CD4-positive, alpha-beta T cell (primary cell): Measurements from ENCODE around the gene TRIP4. TPM values are rescaled to one million over a fixed set of nuclear protein-coding genes. Genes with fewer than 3 reads are reported as not detected.
A peak's percentile ranks its signal among the peaks of the same experiment; 100 is the strongest.

ENCODE experiments used
- ATAC-seq: fragments of 200-7000 bp; cut with Tn5 transposase; one replicate; pipeline ENCODE4 v1.10.0; 2022; ENCODE audit warnings: mild to moderate bottlenecking; ENCODE audit not compliant: poor library complexity
- CTCF ChIA-PET: fragments of 350-600 bp; sonication (Branson Sonifier 250); formaldehyde crosslinking; loops from one replicate; lab custom pipeline; 2021; ENCODE audit warnings: antibody characterized with exemption, inconsistent platforms; lab: Charles Lee
- POLR2A ChIA-PET: fragments of 350-600 bp; sonication (Branson Sonifier 250); formaldehyde crosslinking; loops from one replicate; lab custom pipeline; 2021; ENCODE audit warnings: antibody characterized with exemption, inconsistent platforms; lab: Charles Lee
- DNase-seq, 14 experiments: peaks; one replicate each; pipeline ENCODE4 v3.0.0-alpha.2; 2013 to 2020; ENCODE audit warnings: mixed read lengths in 2 of 14
- H3K27ac ChIP-seq, 2 donors: one replicate each; pipeline versions ENCODE4 v1.5.1 to v1.7.0; 2013; ENCODE audit warnings: low read length in 2 of 2, low read depth in 1 of 2, mild to moderate bottlenecking in 1 of 2
- H3K27me3 ChIP-seq, 2 experiments: 1 replicate in 1 of 2; 2 replicates in 1 of 2; pipeline versions ENCODE4 v1.6.1 to v1.7.0; 2013; ENCODE audit warnings: low read length in 2 of 2, control low read depth in 1 of 2, mild to moderate bottlenecking in 1 of 2, moderate library complexity in 1 of 2; ENCODE audit not compliant: insufficient read depth in 2 of 2, control insufficient read depth in 1 of 2
- H3K36me3 ChIP-seq: one replicate; pipeline ENCODE4 v1.6.1; 2013; ENCODE audit warnings: low read length, control low read depth; ENCODE audit not compliant: insufficient read depth
- H3K4me1 ChIP-seq: one replicate; pipeline ENCODE4 v1.6.1; 2013; ENCODE audit warnings: low read length, control low read depth; ENCODE audit not compliant: insufficient read depth
- H3K4me3 ChIP-seq: one replicate; pipeline ENCODE4 v1.5.1; 2013; ENCODE audit warnings: mild to moderate bottlenecking, low read length, moderate library complexity
- H3K9me3 ChIP-seq, 2 experiments: 1 replicate in 1 of 2; 2 replicates in 1 of 2; pipeline versions ENCODE4 v1.6.1 to v1.7.0; 2013; ENCODE audit warnings: low read length in 2 of 2, mild to moderate bottlenecking in 2 of 2, control low read depth in 1 of 2, moderate library complexity in 1 of 2; ENCODE audit not compliant: control insufficient read depth in 1 of 2, insufficient read depth in 1 of 2
- H3K27ac Mint-ChIP-seq: one replicate; pipeline ENCODE4 v1.8.0; 2020; ENCODE audit warnings: mixed read lengths
- H3K27me3 Mint-ChIP-seq: one replicate; pipeline ENCODE4 v1.8.0; 2021; ENCODE audit warnings: mixed read lengths
- H3K36me3 Mint-ChIP-seq: one replicate; pipeline ENCODE4 v1.8.0; 2021; ENCODE audit warnings: low read depth, mixed read lengths
- H3K4me1 Mint-ChIP-seq: one replicate; pipeline ENCODE4 v1.8.0; 2021; ENCODE audit warnings: low read depth, mixed read lengths
- H3K4me3 Mint-ChIP-seq: one replicate; pipeline ENCODE4 v1.8.0; 2020; ENCODE audit warnings: mild to moderate bottlenecking, mixed read lengths
- H3K9me3 Mint-ChIP-seq: one replicate; pipeline ENCODE4 v1.8.0; 2020; ENCODE audit warnings: mixed read lengths
- CTCF ChIP-seq: fragments of 200-600 bp; IDR thresholded peaks from one replicate; pipeline ENCODE4 v1.8.0; 2022; ENCODE audit warnings: antibody characterized with exemption, mild to moderate bottlenecking
- intact Hi-C, 2 experiments: fragments of 100-400 bp; cut with DNase I in 1 of 2; cut with micrococcal nuclease in 1 of 2; formaldehyde crosslinking; loops; one replicate each; pipeline versions ENCODE4 v1.15.1 to v1.9.0; 2023 to 2025; cut with DNase I, micrococcal nuclease
- total RNA-seq, 174 experiments: library from RNA in 2 of 174; stranded (reverse) in 2 of 174; gene quantifications; one replicate each; pipeline ENCODE4 v1.2.3 and lab custom pipeline; 2021 to 2026

Gene TRIP4
- total RNA-seq, 2 experiments from 2014 or later = 9.6 to 10.7 TPM

- Histone ChIP-seq H3K36me3 (peaks cover 26% of the 10 kb centered on the region), H3K9me3 (no peaks in the 10 kb centered on the region), H3K27ac (peak overlapping the region; percentile 60 to 78), H3K27me3 (no peaks in the 10 kb centered on the region), H3K4me1 (peaks cover 63% of the 10 kb centered on the region), H3K4me3 (no peak overlapping the region)
- peak overlapping the region; percentile 60 for H3K4me3 Mint-ChIP-seq
- H3K36me3 Mint-ChIP-seq = peaks cover 47% of the 10 kb centered on the region
- ChIA-PET CTCF (interaction anchor here (0.6 to 1.1 kb wide), 2 partner anchors 14 to 17 kb away, joined by 3 read pairs; no protein-coding TSS in a partner anchor), POLR2A (interaction anchor here (1.1 to 2.0 kb wide), 10 partner anchors 8 to 391 kb away, joined by 3 to 21 read pairs (median 6); partner anchors contain the start of genes TRIP4 and ZNF609)
- peaks cover 87% of the 10 kb centered on the region for H3K4me1 Mint-ChIP-seq
- DNase-seq (peak in 1 of 14 experiments; percentile 11), ATAC-seq (no peak)
- H3K9me3 Mint-ChIP-seq = no peaks in the 10 kb centered on the region
- intact Hi-C loops = loop anchor here in 1 of 2 experiments (5.0 kb wide), 3 partner anchors 40 to 150 kb away; partner anchors contain the start of gene ZNF609
- H3K27ac Mint-ChIP-seq = peak overlapping the region; percentile 85
- no peak for TF ChIP-seq CTCF
- H3K27me3 Mint-ChIP-seq = no peaks in the 10 kb centered on the region
Measured at GRCh38 chr15:64502551-64502950, 114.9 kb downstream of the TRIP4 start.

- peak overlapping the region; percentile 60 to 78 for H3K27ac ChIP-seq
- Mint-ChIP-seq H3K9me3 (no peaks in the 10 kb centered on the region), H3K27me3 (no peaks in the 10 kb centered on the region), H3K4me1 (peaks cover 91% of the 10 kb centered on the region), H3K36me3 (peaks cover 45% of the 10 kb centered on the region), H3K27ac (peak overlapping the region; percentile 85), H3K4me3 (peak overlapping the region; percentile 60)
- H3K4me1 ChIP-seq = peaks cover 64% of the 10 kb centered on the region
- CTCF ChIA-PET = interaction anchor here (0.6 to 1.9 kb wide), 4 partner anchors 14 to 150 kb away, joined by 3 to 4 read pairs (median 4); no protein-coding TSS in a partner anchor
- peaks cover 26% of the 10 kb centered on the region for H3K36me3 ChIP-seq
- H3K9me3 ChIP-seq = no peaks in the 10 kb centered on the region
- ATAC-seq (peak; percentile 41), DNase-seq (peak in 4 of 14 experiments; percentile 19 to 46 (median 33))
- intact Hi-C loops = loop anchor here in 1 of 2 experiments (5.0 kb wide), 3 partner anchors 41 to 149 kb away; partner anchors contain the start of gene ZNF609
- POLR2A ChIA-PET = interaction anchor here (0.5 to 2.0 kb wide), 21 partner anchors 9 to 678 kb away, joined by 3 to 21 read pairs (median 5); partner anchors contain the start of genes TRIP4 and ZNF609
- peak overlapping the region; percentile 27 for H3K4me3 ChIP-seq
- H3K27me3 ChIP-seq = no peaks in the 10 kb centered on the region
- TF ChIP-seq CTCF = no peak
Measured at GRCh38 chr15:64503197-64503596, 115.6 kb downstream of the TRIP4 start.

DNA sequence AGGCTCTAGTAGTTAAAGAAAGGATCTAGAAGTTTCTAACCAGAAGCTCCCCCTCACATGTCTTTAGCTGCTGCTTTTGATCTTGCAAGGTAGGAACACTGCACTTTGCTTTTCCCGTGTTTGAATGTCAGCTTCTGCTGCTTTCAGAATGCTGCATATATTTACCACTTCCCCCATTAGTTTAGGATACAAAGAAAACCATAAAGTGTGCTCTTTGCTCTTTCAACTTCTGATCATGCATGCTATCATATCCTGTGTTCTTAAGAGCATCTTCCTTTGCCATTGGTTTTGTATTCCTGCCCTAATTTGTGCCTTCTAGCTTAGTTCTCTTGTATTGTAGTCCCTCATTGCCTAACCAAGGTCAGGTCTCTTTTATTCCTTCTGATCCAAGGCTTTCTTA lies 116.0 kb downstream of the TRIP4 start:
- no peaks in the 10 kb centered on the region for H3K27me3 ChIP-seq
- TF ChIP-seq CTCF = no peak
- POLR2A ChIA-PET = interaction anchor here (0.5 to 2.0 kb wide), 24 partner anchors 9 to 677 kb away, joined by 3 to 21 read pairs (median 4); partner anchors contain the start of genes TRIP4 and ZNF609
- H3K4me1 ChIP-seq = peaks cover 64% of the 10 kb centered on the region
- peaks cover 40% of the 10 kb centered on the region for H3K36me3 Mint-ChIP-seq
- peaks cover 91% of the 10 kb centered on the region for H3K4me1 Mint-ChIP-seq
- DNase-seq = peak in 4 of 14 experiments; percentile 32 to 67 (median 37)
- peak overlapping the region; percentile 85 for H3K27ac Mint-ChIP-seq
- ATAC-seq = peak; percentile 62
- peak overlapping the region; percentile 60 for H3K4me3 Mint-ChIP-seq
- peaks cover 26% of the 10 kb centered on the region for H3K36me3 ChIP-seq
- H3K27ac ChIP-seq = peak overlapping the region; percentile 60 to 78
- no peaks in the 10 kb centered on the region for H3K9me3 ChIP-seq
- CTCF ChIA-PET = interaction anchor here (0.9 to 1.9 kb wide), 5 partner anchors 10 to 149 kb away, joined by 3 to 4 read pairs (median 3); no protein-coding TSS in a partner anchor
- H3K4me3 ChIP-seq = peak overlapping the region; percentile 27
- H3K27me3 Mint-ChIP-seq = no peaks in the 10 kb centered on the region
- intact Hi-C loops = loop anchor here in 1 of 2 experiments (5.0 kb wide), 3 partner anchors 41 to 149 kb away; partner anchors contain the start of gene ZNF609
- H3K9me3 Mint-ChIP-seq = no peaks in the 10 kb centered on the region

Other genes starting within 250 kb of the TRIP4 start
- gene SNX22, start 236.1 kb upstream of the TRIP4 start, total RNA-seq = under 1 TPM; 0.14 to 0.19 TPM
- 100 to 1,000 TPM; 167 to 169 TPM for gene PPIB, start 224.8 kb upstream of the TRIP4 start, total RNA-seq
- gene CSNK1G1, start 31.7 kb upstream of the TRIP4 start, total RNA-seq = 10 to 100 TPM; 12.2 to 13.7 TPM
- under 1 TPM; 0.80 to 0.84 TPM for gene PCLAF, start 6.4 kb upstream of the TRIP4 start, total RNA-seq
- gene ZNF609, start 72.7 kb downstream of the TRIP4 start, total RNA-seq = 10 to 100 TPM; 62.4 to 65.3 TPM